Activated T-cell treated with anti-CD3 and anti-CD28 coated beads for 1 hour (primary cell): ENCODE results near the gene TRPM8.

Experiments used
- DNase-seq: peaks from one replicate; pipeline ENCODE4 v3.0.0-alpha.2; 2020; ENCODE audit warnings: low read depth

TRPM8 gene

DNA sequence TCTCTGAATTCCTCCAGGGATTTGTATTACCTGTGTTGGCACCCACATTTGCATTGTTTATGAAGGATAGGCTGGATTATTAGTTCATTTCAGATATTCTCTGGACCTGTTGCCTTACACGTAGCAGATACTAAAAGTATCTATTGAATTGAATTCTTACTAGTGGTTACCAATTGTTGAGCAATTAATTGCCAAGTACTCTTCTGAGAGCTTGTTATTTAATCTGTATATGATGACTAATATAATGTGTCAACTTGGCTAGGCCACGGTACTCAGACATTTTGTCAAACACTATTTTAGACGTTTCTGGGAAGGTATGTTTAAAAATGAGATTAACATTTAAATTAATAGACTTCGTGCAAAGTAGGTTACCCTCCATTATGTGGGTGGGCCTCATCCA is 130.9 kb downstream of the TRPM8 start:
- DNase-seq: no peak

DNA sequence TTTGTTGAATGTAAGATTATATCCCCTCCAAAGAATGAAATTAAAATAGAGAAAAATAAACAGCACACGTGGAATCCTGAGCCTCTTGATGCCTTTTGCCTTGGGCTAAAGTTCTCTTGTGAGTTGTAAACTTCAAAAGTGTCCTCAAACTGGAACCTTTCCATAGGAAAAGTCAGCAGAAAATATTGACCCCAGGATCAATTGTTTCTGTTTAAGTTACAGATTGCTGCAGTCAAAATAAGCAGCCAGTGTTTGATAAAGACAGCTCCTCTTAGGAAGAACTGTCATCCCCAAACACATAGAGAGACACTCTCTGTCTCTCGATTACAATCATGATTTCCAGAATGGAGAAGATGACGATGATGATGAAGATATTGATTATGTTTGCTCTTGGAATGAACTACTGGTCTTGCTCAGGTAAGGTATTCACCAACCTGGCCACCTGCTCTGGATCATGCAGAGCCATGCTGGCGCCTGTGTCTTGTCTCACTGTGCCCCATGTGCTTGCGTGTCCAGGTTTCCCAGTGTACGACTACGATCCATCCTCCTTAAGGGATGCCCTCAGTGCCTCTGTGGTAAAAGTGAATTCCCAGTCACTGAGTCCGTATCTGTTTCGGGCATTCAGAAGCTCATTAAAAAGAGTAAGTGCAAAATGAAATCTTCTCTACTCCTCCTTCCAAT is 133.4 kb downstream of the TRPM8 start, which contains the start of gene SPP2:
Gene SPP2, plus strand, starts transcription at position 248 of the 681 bp plus-strand sequence. Its CDS starts 85 bp downstream, at position 333.
- DNase-seq: no peak

DNA sequence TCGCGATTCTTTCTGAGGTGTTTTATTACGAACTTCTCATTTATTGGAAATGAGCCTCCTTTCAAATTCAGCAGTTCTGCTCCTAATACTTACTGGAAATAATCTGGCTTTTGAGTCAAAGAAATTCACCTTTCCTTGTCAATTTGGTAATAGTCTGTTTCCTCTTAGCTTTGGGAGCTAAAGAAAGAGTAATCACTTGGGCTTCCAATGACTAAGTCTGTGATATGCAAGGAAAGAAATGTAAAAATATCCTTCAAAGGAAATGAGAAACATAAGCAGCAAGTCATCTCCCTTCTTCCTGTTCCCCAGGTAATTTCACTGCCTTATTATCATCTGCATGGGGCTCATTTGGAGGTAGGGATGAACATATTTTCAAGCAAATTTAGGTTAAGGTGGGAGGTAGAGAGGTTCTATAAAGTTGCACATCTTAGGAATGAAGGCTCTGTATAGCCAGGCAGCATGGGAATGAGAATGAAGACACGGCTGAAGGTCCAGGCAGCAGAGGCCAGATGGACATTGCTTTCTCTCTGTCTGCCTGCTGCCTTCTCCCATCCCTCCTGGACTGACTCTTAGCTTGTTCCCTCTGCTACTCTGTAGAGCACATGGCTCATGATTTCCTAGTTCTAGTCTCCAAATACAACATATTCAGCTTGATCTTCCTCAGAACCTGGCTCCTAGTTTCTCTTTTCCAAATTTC is 134.3 kb downstream of the TRPM8 start:
- DNase-seq: no peak

DNA sequence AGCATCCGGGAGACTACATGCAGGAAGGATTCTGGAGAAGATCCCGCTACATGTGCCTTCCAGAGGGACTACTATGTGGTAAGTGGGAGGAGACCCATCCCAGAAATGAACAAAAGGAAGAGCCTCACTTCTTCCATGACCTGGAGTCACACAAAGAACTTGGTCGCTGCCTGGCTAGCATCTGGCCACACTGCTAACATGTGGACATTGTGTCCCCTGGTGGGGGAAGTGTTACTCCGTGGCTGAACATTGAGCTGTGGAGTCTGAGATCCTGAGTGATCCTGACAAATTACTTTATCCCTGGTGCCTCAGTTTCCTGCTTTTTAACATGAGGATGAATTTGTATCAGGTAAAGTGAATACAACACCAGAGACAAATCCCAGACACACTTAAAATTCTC is 141.7 kb downstream of the TRPM8 start:
- no peak for DNase-seq

DNA sequence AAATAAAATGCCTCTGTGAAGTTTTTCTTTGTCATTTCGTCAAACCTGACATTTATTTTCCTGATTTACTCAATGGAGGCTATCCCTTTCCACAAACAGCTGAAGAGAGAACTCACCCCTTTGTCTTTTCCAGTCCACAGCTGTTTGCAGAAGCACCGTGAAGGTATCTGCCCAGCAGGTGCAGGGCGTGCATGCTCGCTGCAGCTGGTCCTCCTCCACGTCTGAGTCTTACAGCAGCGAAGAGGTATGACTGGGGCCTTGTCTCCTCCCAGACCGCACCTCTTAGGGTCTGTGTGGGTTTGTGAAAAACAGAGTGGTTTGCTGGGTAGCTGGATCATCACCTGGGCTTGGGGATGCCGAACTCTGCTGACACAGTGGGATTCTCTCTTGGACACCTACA is 143.1 kb downstream of the TRPM8 start:
- DNase-seq: no peak

DNA sequence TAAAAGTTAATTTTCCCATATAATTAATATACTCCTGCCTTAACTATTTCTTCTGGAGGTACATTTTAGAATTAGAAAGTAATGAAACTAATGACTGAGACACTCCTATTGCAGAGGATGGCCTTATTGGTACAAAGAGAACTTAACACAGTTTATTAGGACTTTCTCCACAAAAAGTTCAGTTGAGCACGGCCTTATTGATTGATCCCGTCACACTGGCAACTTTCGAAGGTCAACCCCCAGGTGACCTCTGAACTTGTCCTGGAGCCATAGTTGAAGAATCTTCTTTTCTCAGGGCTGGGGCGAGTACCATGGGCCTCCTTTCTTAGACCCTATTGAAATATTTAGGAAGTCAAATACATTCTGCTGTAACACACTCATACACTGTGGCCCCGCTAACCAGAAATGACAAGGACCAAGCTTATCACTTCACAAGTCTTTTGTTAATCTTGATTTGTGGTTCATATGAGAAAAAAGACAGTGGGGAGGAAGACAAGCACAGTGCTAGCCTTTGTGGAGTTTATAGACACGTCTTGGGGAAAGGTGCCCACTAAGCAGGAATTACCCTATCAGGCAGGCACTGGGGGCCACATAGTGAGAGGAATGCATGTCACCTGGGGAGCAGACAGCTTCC is 144.6 kb downstream of the TRPM8 start:
- DNase-seq: no peak

DNA sequence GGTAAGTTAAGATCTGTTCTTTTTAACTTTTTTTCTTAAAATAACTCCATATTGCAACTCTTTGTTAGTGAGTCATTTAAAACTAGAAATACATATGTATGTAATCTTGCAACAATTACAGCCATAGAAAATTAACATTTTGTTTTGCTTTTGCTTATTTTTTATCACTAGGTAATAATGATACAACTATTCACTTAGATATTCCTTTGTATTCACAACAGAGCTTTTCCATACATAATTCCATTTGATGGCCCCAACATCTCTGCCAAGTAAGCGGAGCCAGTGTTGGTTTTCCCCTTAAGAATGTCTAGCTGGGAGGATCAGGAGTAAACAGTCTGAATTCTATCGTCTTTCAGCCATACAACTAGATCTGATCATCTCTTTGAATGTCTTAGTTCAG is 149.4 kb downstream of the TRPM8 start:
- DNase-seq: no peak
